Fibroblast of pulmonary artery (primary cell): ENCODE data around the gene PLCG2.
"Not testable (repeated sequence)": the region's sequence is repeated elsewhere in the genome, so short reads cannot be mapped to it uniquely, and the experiment has no call there.

Experiments
- DNase-seq: peaks from one replicate; pipeline ENCODE4 v3.0.0-alpha.2; 2010; ENCODE audit warnings: low read depth
- H3K4me3 ChIP-seq: replicated peaks from 2 replicates; pipeline ENCODE4 v1.5.1; 2011; ENCODE audit warnings: low read depth, mild to moderate bottlenecking, control low read depth, low read length, moderate library complexity
- TF ChIP-seq, protein P1 (sequence below): IDR thresholded peaks from 2 replicates; pipeline ENCODE4 v1.5.1; 2011; ENCODE audit warnings: mild to moderate bottlenecking, control low read depth, low read length, inconsistent platforms; ENCODE audit errors: missing control alignments

PLCG2 gene

DNA sequence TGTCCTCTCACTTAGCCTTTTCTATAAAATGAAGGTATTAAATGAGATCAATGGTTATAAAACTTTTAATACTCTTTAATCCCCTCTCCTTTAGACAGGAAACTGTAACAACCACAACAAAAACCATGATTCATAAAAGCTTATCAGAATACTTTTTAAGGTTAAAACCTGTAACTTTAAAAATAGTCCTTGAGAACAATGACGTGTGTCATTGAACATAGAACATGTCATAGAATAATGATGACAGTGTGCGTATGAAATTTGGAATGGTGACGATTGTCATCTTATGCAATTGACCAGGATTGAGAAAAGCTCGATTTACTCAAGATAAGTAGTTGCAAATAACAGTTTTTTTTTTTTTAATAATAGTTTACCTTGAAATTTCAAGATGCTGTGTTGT, 94.1 kb downstream of the PLCG2 start:
- H3K4me3 ChIP-seq = no peak overlapping the region
- TF ChIP-seq, protein P1, sequence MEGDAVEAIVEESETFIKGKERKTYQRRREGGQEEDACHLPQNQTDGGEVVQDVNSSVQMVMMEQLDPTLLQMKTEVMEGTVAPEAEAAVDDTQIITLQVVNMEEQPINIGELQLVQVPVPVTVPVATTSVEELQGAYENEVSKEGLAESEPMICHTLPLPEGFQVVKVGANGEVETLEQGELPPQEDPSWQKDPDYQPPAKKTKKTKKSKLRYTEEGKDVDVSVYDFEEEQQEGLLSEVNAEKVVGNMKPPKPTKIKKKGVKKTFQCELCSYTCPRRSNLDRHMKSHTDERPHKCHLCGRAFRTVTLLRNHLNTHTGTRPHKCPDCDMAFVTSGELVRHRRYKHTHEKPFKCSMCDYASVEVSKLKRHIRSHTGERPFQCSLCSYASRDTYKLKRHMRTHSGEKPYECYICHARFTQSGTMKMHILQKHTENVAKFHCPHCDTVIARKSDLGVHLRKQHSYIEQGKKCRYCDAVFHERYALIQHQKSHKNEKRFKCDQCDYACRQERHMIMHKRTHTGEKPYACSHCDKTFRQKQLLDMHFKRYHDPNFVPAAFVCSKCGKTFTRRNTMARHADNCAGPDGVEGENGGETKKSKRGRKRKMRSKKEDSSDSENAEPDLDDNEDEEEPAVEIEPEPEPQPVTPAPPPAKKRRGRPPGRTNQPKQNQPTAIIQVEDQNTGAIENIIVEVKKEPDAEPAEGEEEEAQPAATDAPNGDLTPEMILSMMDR = no peak
- DNase-seq = no peak

GRCh38 chr16:81873843-81874752, 95.0 kb downstream of the PLCG2 start:
- DNase-seq = peak; percentile 47
- TF ChIP-seq, protein P1 = peak; percentile 77
- no peak overlapping the region for H3K4me3 ChIP-seq

DNA sequence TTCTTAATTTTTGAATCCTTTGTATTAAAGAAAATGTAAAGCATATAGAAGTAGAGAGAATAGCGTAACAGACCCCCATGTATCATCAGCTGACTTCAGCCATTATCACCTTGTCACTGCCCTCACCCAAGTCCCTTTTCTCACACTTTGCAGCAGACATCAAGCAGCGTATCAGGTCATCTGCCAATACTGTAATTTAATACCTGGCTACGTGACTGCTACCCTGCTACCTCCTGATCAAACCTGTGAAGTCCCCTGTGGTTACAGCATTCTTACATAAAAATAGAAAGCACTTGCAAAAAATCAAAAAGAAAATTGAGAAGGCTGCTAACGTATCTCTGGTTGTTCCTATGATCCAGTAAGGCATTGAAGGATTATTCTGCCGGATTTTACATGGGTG, 96.4 kb downstream of the PLCG2 start:
- no peak for DNase-seq
- TF ChIP-seq, protein P1 = no peak
- no peak overlapping the region for H3K4me3 ChIP-seq

DNA sequence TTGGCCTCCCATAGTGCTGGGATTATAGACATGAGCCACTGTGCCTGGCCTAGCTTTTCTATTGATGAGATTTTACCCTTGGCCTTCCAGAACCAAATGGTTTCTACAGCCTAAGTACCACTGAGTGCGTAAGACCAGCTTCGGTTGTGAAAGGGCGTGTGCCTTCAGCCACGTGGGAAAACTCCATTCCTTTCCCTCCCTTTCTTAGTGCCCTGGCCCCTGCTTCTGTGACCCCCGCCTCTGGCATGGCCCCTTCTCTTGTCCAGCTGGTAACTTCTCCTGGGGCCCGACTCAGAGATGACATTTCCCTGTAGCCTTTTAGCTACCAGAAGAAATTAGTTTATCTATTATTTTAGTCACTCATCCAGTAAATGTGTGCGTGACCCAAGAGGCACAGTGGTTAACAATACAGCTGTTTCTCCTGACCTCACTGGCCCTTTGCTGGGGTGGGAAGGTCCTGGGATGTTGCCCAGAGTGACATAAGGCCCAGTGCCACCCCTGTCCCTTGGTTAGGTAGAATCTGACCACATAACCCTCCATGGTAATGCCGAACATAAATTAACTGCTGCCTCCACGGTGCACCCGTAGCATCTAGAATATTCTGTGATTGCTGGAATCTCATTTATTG, 97.3 kb downstream of the PLCG2 start:
- DNase-seq = no peak
- TF ChIP-seq, protein P1 = no peak
- H3K4me3 ChIP-seq = no peak overlapping the region

DNA sequence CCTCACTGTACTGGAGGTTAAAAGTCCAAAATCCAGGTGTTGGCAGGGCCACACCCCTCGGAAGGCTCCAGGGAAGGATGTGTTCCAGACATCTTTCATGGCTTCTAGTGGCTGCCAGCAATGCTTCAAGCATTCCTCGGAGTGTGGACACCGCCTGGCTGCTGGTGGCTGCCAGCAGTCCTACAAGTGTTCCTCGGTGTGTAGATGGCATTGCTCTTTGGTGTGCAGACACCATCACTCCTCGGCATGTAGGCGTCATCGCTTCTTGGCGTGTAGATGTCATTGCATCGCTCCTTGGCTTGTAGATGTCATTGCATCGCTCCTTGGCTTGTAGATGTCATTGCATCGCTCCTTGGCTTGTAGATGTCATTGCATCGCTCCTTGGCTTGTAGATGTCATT, 98.4 kb downstream of the PLCG2 start:
- H3K4me3 ChIP-seq, DNase-seq: not testable (repeated sequence)

DNA sequence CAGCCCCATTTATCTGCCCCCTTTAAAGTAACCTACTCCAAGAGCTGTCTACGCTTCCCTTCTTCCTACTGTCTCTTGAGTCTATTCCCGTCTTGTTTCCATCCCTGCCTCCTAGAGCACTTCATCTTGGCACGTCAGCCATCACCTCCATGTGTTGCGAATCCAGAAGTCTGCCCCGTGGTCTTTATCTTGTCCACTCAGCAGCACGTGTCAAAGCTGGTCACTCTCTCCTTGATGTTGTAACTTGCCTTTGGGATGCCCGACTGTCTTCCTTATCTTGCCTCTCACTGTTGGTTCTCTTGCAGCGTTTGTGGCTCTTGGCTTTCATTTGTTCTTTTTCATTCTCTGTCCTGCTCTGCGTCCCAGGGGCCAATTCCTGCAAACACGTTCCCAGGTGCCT, 99.4 kb downstream of the PLCG2 start:
- TF ChIP-seq, protein P1 = no peak
- no peak for DNase-seq
- H3K4me3 ChIP-seq = no peak overlapping the region

DNA sequence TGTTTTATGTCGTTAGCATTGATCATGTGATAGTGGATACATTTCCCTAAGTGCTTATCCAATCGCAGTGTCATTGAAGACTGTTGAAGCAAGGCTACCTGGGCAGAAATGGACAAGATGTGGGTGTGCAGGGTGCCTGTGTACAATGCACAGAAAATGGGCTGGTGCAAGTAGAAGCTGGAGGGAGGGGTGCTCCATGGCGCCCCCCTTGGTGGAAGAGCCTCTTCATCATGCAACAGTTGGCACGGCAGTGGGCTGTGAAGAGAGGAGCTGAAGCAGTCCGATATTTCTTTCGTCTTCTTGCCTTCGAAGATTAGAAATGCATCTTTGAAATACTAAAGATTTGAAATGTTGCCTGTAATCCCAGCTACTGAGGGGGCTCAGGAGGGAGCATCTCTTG, 100.5 kb downstream of the PLCG2 start:
- TF ChIP-seq, protein P1 = no peak
- H3K4me3 ChIP-seq = no peak overlapping the region
- no peak for DNase-seq
